ENCODE results near the gene AJAP1.

AJAP1 gene

GRCh38 chr1:4713669-4714068, 59.3 kb downstream of the AJAP1 start:
- ATAC-seq = no peak
- no peak for TF ChIP-seq ARNTL (CRISPR knock-in tag; IDR thresholded peaks at IDR 0.05; ENCODE audit: borderline replicate concordance, low read depth)
- no peak for TF ChIP-seq PPARA (CRISPR knock-in tag; IDR thresholded peaks at IDR 0.05; ENCODE audit: borderline replicate concordance)
- TF ChIP-seq TCF4 (CRISPR knock-in tag; IDR thresholded peaks at IDR 0.05; ENCODE audit: borderline replicate concordance) = no peak
- TF ChIP-seq BACH2 (CRISPR knock-in tag; IDR thresholded peaks at IDR 0.05; ENCODE audit: borderline replicate concordance) = no peak
- TF ChIP-seq ZNF565 (CRISPR knock-in tag; conservative IDR thresholded peaks at IDR 0.05; ENCODE audit: low read depth) = no peak

- ATAC-seq = no peak
- TF ChIP-seq ZFP30 (CRISPR knock-in tag; IDR thresholded peaks at IDR 0.05) = no peak
Measured at GRCh38 chr1:4716406-4716805, 62.0 kb downstream of the AJAP1 start.

GRCh38 chr1:4718071-4718470, 63.7 kb downstream of the AJAP1 start:
- no peak for ATAC-seq
- no peak for TF ChIP-seq TSHZ2 (CRISPR knock-in tag; IDR thresholded peaks at IDR 0.05)
- TF ChIP-seq ISL1 (CRISPR knock-in tag; IDR thresholded peaks at IDR 0.05) = no peak
- no peak for TF ChIP-seq CSRNP3 (CRISPR knock-in tag; IDR thresholded peaks at IDR 0.05)
- TF ChIP-seq OSR1 (CRISPR knock-in tag; IDR thresholded peaks at IDR 0.05) = no peak
- TF ChIP-seq ZNF8 (CRISPR knock-in tag; IDR thresholded peaks at IDR 0.05) = no peak
- no peak for TF ChIP-seq PPARA (CRISPR knock-in tag; IDR thresholded peaks at IDR 0.05; ENCODE audit: borderline replicate concordance)
- no peak for TF ChIP-seq GLIS3 (CRISPR knock-in tag; IDR thresholded peaks at IDR 0.05)
- TF ChIP-seq RARB (CRISPR knock-in tag; IDR thresholded peaks at IDR 0.05) = no peak

DNA sequence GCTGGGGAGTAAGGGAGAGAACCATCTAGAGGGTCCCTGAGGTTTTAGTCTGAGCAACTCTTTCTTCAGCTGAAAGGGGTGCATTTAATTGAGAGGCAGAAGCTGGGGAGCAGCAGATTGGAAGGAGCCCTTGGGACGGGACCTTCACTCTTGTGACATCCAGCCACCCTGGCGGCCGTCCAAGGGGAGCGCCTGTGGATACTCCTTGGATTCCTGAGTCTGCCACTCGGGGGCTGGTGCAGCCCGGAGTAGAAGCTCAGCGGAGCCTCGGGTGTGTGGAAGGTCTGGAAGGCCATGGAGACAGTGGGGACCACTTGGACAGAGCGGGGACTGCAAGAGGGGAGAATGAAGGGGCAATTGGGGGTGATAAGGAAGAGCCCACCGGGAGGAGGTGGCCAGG, 68.7 kb downstream of the AJAP1 start:
- no peak for TF ChIP-seq ARNTL (CRISPR knock-in tag; IDR thresholded peaks at IDR 0.05; ENCODE audit: borderline replicate concordance, low read depth)
- no peak for TF ChIP-seq OSR1 (CRISPR knock-in tag; IDR thresholded peaks at IDR 0.05)
- TF ChIP-seq CSDC2 (CRISPR knock-in tag; IDR thresholded peaks at IDR 0.05) = no peak
- no peak for TF ChIP-seq SNAI2 (CRISPR knock-in tag; IDR thresholded peaks at IDR 0.05)
- TF ChIP-seq, protein P1, sequence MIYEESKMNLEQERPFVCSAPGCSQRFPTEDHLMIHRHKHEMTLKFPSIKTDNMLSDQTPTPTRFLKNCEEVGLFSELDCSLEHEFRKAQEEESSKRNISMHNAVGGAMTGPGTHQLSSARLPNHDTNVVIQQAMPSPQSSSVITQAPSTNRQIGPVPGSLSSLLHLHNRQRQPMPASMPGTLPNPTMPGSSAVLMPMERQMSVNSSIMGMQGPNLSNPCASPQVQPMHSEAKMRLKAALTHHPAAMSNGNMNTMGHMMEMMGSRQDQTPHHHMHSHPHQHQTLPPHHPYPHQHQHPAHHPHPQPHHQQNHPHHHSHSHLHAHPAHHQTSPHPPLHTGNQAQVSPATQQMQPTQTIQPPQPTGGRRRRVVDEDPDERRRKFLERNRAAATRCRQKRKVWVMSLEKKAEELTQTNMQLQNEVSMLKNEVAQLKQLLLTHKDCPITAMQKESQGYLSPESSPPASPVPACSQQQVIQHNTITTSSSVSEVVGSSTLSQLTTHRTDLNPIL (CRISPR knock-in tag; IDR thresholded peaks at IDR 0.05; ENCODE audit: low read depth) = no peak
- no peak for TF ChIP-seq PPARA (CRISPR knock-in tag; IDR thresholded peaks at IDR 0.05; ENCODE audit: borderline replicate concordance)
- TF ChIP-seq ZNF8 (CRISPR knock-in tag; IDR thresholded peaks at IDR 0.05) = no peak
- no peak for ATAC-seq

DNA sequence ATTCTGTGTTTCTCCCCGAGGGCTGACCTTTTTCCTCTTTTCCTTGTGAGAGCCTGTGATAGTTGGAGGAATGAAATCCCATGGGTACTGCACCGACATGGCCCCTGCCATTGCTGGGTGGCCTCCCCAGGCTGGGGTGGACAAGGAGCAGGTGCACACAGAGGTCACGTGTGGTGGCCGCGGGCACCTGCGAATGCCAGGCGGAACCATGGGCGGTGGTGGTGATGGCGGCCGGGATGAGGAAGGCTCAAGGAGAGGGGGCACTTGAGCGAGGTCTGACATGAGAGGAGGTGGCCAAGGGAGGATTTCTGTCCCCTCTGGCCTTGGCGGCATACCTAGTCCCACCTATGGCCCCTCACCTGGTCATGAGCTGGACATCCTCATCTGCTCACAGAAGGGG, 69.6 kb downstream of the AJAP1 start:
- ATAC-seq = no peak
- TF ChIP-seq OSR1 (CRISPR knock-in tag; IDR thresholded peaks at IDR 0.05) = no peak
- no peak for TF ChIP-seq ZFP30 (CRISPR knock-in tag; IDR thresholded peaks at IDR 0.05)
- no peak for TF ChIP-seq ISL1 (CRISPR knock-in tag; IDR thresholded peaks at IDR 0.05)
- TF ChIP-seq ZC3H10 (CRISPR knock-in tag; IDR thresholded peaks at IDR 0.05) = no peak
- TF ChIP-seq SNAI2 (CRISPR knock-in tag; IDR thresholded peaks at IDR 0.05) = no peak
- no peak for TF ChIP-seq ZFP3 (CRISPR knock-in tag; IDR thresholded peaks at IDR 0.05)
- no peak for TF ChIP-seq CSRNP3 (CRISPR knock-in tag; IDR thresholded peaks at IDR 0.05)
- TF ChIP-seq, protein P1 (CRISPR knock-in tag; IDR thresholded peaks at IDR 0.05; ENCODE audit: low read depth) = no peak
- TF ChIP-seq RARB (CRISPR knock-in tag; IDR thresholded peaks at IDR 0.05) = no peak
- no peak for TF ChIP-seq TSHZ2 (CRISPR knock-in tag; IDR thresholded peaks at IDR 0.05)
- TF ChIP-seq ZNF8 (CRISPR knock-in tag; IDR thresholded peaks at IDR 0.05) = no peak
- no peak for TF ChIP-seq TCF4 (CRISPR knock-in tag; IDR thresholded peaks at IDR 0.05; ENCODE audit: borderline replicate concordance)
- TF ChIP-seq, protein P2, sequence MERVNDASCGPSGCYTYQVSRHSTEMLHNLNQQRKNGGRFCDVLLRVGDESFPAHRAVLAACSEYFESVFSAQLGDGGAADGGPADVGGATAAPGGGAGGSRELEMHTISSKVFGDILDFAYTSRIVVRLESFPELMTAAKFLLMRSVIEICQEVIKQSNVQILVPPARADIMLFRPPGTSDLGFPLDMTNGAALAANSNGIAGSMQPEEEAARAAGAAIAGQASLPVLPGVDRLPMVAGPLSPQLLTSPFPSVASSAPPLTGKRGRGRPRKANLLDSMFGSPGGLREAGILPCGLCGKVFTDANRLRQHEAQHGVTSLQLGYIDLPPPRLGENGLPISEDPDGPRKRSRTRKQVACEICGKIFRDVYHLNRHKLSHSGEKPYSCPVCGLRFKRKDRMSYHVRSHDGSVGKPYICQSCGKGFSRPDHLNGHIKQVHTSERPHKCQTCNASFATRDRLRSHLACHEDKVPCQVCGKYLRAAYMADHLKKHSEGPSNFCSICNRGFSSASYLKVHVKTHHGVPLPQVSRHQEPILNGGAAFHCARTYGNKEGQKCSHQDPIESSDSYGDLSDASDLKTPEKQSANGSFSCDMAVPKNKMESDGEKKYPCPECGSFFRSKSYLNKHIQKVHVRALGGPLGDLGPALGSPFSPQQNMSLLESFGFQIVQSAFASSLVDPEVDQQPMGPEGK (CRISPR knock-in tag; IDR thresholded peaks at IDR 0.05; ENCODE audit: borderline replicate concordance) = no peak
- no peak for TF ChIP-seq CSDC2 (CRISPR knock-in tag; IDR thresholded peaks at IDR 0.05)
- TF ChIP-seq ZNF70 (CRISPR knock-in tag; IDR thresholded peaks at IDR 0.05) = no peak
